Endothelial cell of umbilical vein (primary cell): ENCODE data around the gene ACMSD. TPM values are rescaled to one million over a fixed set of nuclear protein-coding genes. Genes with fewer than 3 reads are reported as not detected.

Source experiments
- BruUV-seq: library from RNA; stranded (reverse); fragments of 400-500 nt; replicated peaks from 2 replicates; lab custom pipeline; 2021; lab: Mats Ljungman, UMichigan
- CTCF ChIA-PET: fragments of 300-600, 350-600 bp; sonication (Branson Sonifier 250); formaldehyde crosslinking; loops from one replicate; lab custom pipeline; 2021; ENCODE audit warnings: antibody characterized with exemption, inconsistent platforms; lab: Charles Lee
- POLR2A ChIA-PET: fragments of 300-600, 350-600 bp; sonication (Branson Sonifier 250); formaldehyde crosslinking; loops from one replicate; lab custom pipeline; 2021; ENCODE audit warnings: antibody characterized with exemption, inconsistent platforms; lab: Charles Lee
- DNase-seq: peaks from one replicate; pipeline ENCODE4 v3.0.0-alpha.2; 2011; ENCODE audit warnings: low read depth, low spot score
- FAIRE-seq: peaks from 2 replicates; lab custom pipeline; 2011; peaks lifted over from hg19 to GRCh38; lab: Jason Lieb, UNC
- H2AFZ ChIP-seq: 2 replicates; pipeline ENCODE4 v1.6.0; 2012; ENCODE audit warnings: low read depth, low read length, control low read depth, inconsistent platforms
- H3K27ac ChIP-seq: 2 replicates; pipeline ENCODE4 v1.5.1; 2011; ENCODE audit warnings: low read depth, mild to moderate bottlenecking, control low read depth, low read length, moderate library complexity; ENCODE audit not compliant: insufficient read depth
- H3K27me3 ChIP-seq, 2 experiments: 2 replicates each; pipeline versions ENCODE4 v1.6.0 to v1.6.1; 2011; ENCODE audit warnings: low read length in 2 of 2, mixed read lengths in 1 of 2; ENCODE audit not compliant: control insufficient read depth in 2 of 2, insufficient read depth in 2 of 2
- H3K36me3 ChIP-seq, 2 experiments: 2 replicates in 1 of 2; 3 replicates in 1 of 2; pipeline ENCODE4 v1.5.1; 2011; ENCODE audit warnings: low read length in 2 of 2, mild to moderate bottlenecking in 1 of 2, moderate library complexity in 1 of 2; ENCODE audit not compliant: control insufficient read depth in 2 of 2, insufficient read depth in 2 of 2; ENCODE audit errors: extremely low read depth in 1 of 2
- H3K4me1 ChIP-seq: 3 replicates; pipeline ENCODE4 v1.5.1; 2011; ENCODE audit warnings: mild to moderate bottlenecking, low read length; ENCODE audit not compliant: control insufficient read depth, insufficient read depth; ENCODE audit errors: extremely low read depth
- H3K4me2 ChIP-seq: 2 replicates; pipeline ENCODE4 v1.6.1; 2011; ENCODE audit warnings: low read length, control low read depth, mixed read lengths; ENCODE audit not compliant: insufficient read depth
- H3K4me3 ChIP-seq, 3 experiments: fragments of 200-600 bp in 1 of 3; sonication (generic), shearing (Covaris generic) in 1 of 3; replicated peaks in 1 of 3; 2 replicates each; pipeline ENCODE4 v1.5.1; 2011 to 2016; ENCODE audit warnings: control low read depth in 3 of 3, low read length in 3 of 3, mild to moderate bottlenecking in 2 of 3, inconsistent platforms in 1 of 3, low read depth in 1 of 3, moderate library complexity in 1 of 3; ENCODE audit not compliant: insufficient read depth in 1 of 3
- H3K79me2 ChIP-seq: 2 replicates; pipeline ENCODE4 v1.6.0; 2012; ENCODE audit warnings: low read length, inconsistent platforms; ENCODE audit not compliant: control insufficient read depth, insufficient read depth
- H3K9ac ChIP-seq: replicated peaks from 2 replicates; pipeline ENCODE3; 2011; ENCODE audit warnings: low read length, control low read depth; ENCODE audit not compliant: insufficient read depth; ENCODE audit errors: extremely low read depth
- H3K9me1 ChIP-seq: replicated peaks from 3 replicates; pipeline ENCODE4 v1.6.0; 2011; ENCODE audit warnings: mild to moderate bottlenecking, low read length; ENCODE audit not compliant: control insufficient read depth, insufficient read depth; ENCODE audit errors: extremely low read depth
- H3K9me3 ChIP-seq: replicated peaks from 2 replicates; pipeline ENCODE4 v1.5.1; 2012; ENCODE audit warnings: low read length, inconsistent platforms; ENCODE audit not compliant: control insufficient read depth, insufficient read depth
- H4K20me1 ChIP-seq: replicated peaks from 2 replicates; pipeline ENCODE3; 2011; ENCODE audit warnings: mild to moderate bottlenecking, low read length; ENCODE audit not compliant: control insufficient read depth, insufficient read depth; ENCODE audit errors: extremely low read depth
- EZH2 ChIP-seq: IDR thresholded peaks from 2 replicates; pipeline ENCODE4 v1.6.1; 2012; ENCODE audit warnings: borderline replicate concordance, low read depth, mild to moderate bottlenecking, moderate library complexity, low read length, inconsistent platforms; ENCODE audit not compliant: severe bottlenecking
- FOS ChIP-seq: IDR thresholded peaks from 2 replicates; pipeline ENCODE4 v1.6.1; 2011; ENCODE audit warnings: mild to moderate bottlenecking, low read length, moderate library complexity, borderline replicate concordance; ENCODE audit not compliant: insufficient read depth
- GATA2 ChIP-seq: IDR thresholded peaks from 2 replicates; pipeline ENCODE4 v1.7.0; 2011; ENCODE audit warnings: low read depth, mild to moderate bottlenecking, moderate library complexity, mixed read lengths, low read length; ENCODE audit not compliant: insufficient read length, insufficient read depth
- MYC ChIP-seq: IDR thresholded peaks from one replicate; pipeline ENCODE4 v1.6.1; 2011; ENCODE audit warnings: mild to moderate bottlenecking, low read depth, low read length
- dilution Hi-C: fragments of 300-500 bp; cut with MboI; formaldehyde crosslinking; loops from one replicate; pipeline ENCODE4 v1.15.0; 2019; ENCODE audit warnings: low sequenced_read_pairs; ENCODE audit not compliant: extremely low pct_ligation_motif_present
- intact Hi-C: fragments of 100-400 bp; cut with micrococcal nuclease; formaldehyde crosslinking; loops from one replicate; pipeline ENCODE4 v1.10.0; 2022
- polyA plus RNA-seq, 4 experiments: library from polyadenylated mRNA; depleted of rRNA in 3 of 4; stranded (reverse) in 3 of 4; unstranded in 1 of 4; fragments of >200 nt; gene quantifications; 2 replicates each; pipeline versions ENCODE4 v1.2.1 to v1.2.3, GENCODE V29; 2011 to 2012; ENCODE audit warnings: missing spikeins in 1 of 4
- total RNA-seq: library from RNA; stranded (reverse); gene quantifications from 2 replicates; pipeline ENCODE4 v1.2.3, GENCODE V29; 2021
- TF ChIP-seq, protein P1 (sequence below), 2 donors: IDR thresholded peaks; 1 replicate in 1 of 2; 2 replicates in 1 of 2; pipeline ENCODE4 v1.5.1; 2011; ENCODE audit warnings: low read length in 2 of 2, mild to moderate bottlenecking in 2 of 2, moderate library complexity in 2 of 2, control low read depth in 1 of 2, inconsistent platforms in 1 of 2, low read depth in 1 of 2; ENCODE audit not compliant: insufficient read depth in 1 of 2; ENCODE audit errors: extremely low read depth in 1 of 2
- TF ChIP-seq, protein P2 (sequence below): IDR thresholded peaks from 2 replicates; pipeline ENCODE4 v1.6.1; 2011; ENCODE audit not compliant: insufficient read depth, insufficient read length

The ACMSD gene
- total and polyA plus RNA-seq, 2 donors (not counting 3 experiments of a cell fraction or from before 2014, with no cell fraction given), result not detected

DNA sequence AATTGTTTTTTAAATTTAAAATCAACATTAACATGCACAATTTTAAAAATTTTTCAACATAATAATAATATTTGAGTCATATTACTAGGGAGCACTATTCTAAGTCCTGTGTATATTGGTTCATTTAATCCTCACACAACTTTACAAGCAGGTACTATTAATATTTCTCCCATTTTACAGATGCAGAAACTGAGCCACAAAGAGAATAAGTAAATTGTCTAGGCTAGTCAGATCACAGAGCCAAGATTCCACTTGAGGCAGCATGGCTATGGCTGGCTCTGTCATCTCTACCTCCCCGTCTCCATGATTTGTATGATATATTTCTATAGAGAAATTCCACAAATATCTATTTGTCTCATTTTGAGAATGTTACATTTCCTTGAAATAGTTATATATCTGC is 95.3 kb downstream of the ACMSD start:
- ChIA-PET POLR2A (no interaction called here), CTCF (no interaction called here)
- Histone ChIP-seq H4K20me1 (peaks cover 24% of the 10 kb centered on the region), H3K9me3 (no peaks in the 10 kb centered on the region), H2AFZ (no peak overlapping the region), H3K36me3 (peaks cover 3 to 4% of the 10 kb centered on the region in 2 experiments), H3K9me1 (peaks cover 2% of the 10 kb centered on the region), H3K4me3 (no peak overlapping the region), H3K27me3 (no peaks in the 10 kb centered on the region), H3K4me2 (no peak overlapping the region), H3K9ac (no peak overlapping the region), H3K4me1 (peaks cover 14% of the 10 kb centered on the region), H3K27ac (no peak overlapping the region), H3K79me2 (peaks cover 94% of the 10 kb centered on the region)
- DNase-seq, result no peak
- BruUV-seq, result no TSS peak
- no peak for TF ChIP-seq GATA2
- no peak for TF ChIP-seq MYC
- TF ChIP-seq EZH2, result no peak
- TF ChIP-seq, protein P1, sequence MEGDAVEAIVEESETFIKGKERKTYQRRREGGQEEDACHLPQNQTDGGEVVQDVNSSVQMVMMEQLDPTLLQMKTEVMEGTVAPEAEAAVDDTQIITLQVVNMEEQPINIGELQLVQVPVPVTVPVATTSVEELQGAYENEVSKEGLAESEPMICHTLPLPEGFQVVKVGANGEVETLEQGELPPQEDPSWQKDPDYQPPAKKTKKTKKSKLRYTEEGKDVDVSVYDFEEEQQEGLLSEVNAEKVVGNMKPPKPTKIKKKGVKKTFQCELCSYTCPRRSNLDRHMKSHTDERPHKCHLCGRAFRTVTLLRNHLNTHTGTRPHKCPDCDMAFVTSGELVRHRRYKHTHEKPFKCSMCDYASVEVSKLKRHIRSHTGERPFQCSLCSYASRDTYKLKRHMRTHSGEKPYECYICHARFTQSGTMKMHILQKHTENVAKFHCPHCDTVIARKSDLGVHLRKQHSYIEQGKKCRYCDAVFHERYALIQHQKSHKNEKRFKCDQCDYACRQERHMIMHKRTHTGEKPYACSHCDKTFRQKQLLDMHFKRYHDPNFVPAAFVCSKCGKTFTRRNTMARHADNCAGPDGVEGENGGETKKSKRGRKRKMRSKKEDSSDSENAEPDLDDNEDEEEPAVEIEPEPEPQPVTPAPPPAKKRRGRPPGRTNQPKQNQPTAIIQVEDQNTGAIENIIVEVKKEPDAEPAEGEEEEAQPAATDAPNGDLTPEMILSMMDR (IDR thresholded peaks at IDR 0.05; ENCODE audit: extremely low read depth in 1 of 2, insufficient read depth in 1 of 2, low read depth in 1 of 2, low read length in 2 of 2), result no peak
- no peak for TF ChIP-seq FOS
- TF ChIP-seq, protein P2, sequence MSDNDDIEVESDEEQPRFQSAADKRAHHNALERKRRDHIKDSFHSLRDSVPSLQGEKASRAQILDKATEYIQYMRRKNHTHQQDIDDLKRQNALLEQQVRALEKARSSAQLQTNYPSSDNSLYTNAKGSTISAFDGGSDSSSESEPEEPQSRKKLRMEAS, result no peak
- intact Hi-C loops, result no loop called here
- no peak for FAIRE-seq
- dilution Hi-C loops, result no loop called here
